ENCODE measurements around the gene PPP2R3B. TPM values are rescaled to one million over a fixed set of nuclear protein-coding genes. Genes with fewer than 3 reads are reported as not detected.
"Not testable (repeated sequence)": the region's sequence is repeated elsewhere in the genome, so short reads cannot be mapped to it uniquely, and the experiment has no call there.

The PPP2R3B gene
- total RNA-seq, 2 donors from 2014 or later: 6.8 to 14.5 TPM

- DNase-seq (ENCODE audit: low spot score) (no peak), ATAC-seq (ENCODE audit: insufficient number of reproducible peaks, low FRiP score, low read depth) (no peak)
- H3K27me3 ChIP-seq (replicated peaks; ENCODE audit: insufficient read depth): no peaks in the 10 kb centered on the region
- H3K36me3 ChIP-seq: no peaks in the 10 kb centered on the region
- H3K4me3 ChIP-seq: no peak overlapping the region
- no peaks in the 10 kb centered on the region for H3K9me3 ChIP-seq
- no peak overlapping the region for H3K27ac ChIP-seq
- no peak for TF ChIP-seq CTCF (IDR thresholded peaks at IDR 0.05)
- peaks cover 5 to 7% of the 10 kb centered on the region in 2 donors for H3K4me1 ChIP-seq (ENCODE audit: control insufficient read depth in 1 of 2, low read depth in 2 of 2)
Observed at GRCh38 chrX:378443-378842, 8.3 kb downstream of the PPP2R3B start.

GRCh38 chrX:376206-376605 is 10.5 kb downstream of the PPP2R3B start:
- not testable (repeated sequence) for H3K27me3 ChIP-seq (replicated peaks; ENCODE audit: insufficient read depth); H3K9me3 ChIP-seq; ATAC-seq (ENCODE audit: insufficient number of reproducible peaks, low FRiP score, low read depth); H3K4me3 ChIP-seq; H3K36me3 ChIP-seq; DNase-seq (ENCODE audit: low spot score); H3K27ac ChIP-seq
- peaks cover 11 to 13% of the 10 kb centered on the region in 2 donors for H3K4me1 ChIP-seq (ENCODE audit: control insufficient read depth in 1 of 2, low read depth in 2 of 2)

GRCh38 chrX:375181-376036 is 11.3 kb downstream of the PPP2R3B start:
- no peak for DNase-seq (ENCODE audit: low spot score)
- no peak for TF ChIP-seq CTCF (IDR thresholded peaks at IDR 0.05)
- no peaks in the 10 kb centered on the region for H3K27me3 ChIP-seq (replicated peaks; ENCODE audit: insufficient read depth)
- no peak for ATAC-seq (ENCODE audit: insufficient number of reproducible peaks, low FRiP score, low read depth)
- H3K27ac ChIP-seq: no peak overlapping the region
- no peaks in the 10 kb centered on the region for H3K36me3 ChIP-seq
- no peaks in the 10 kb centered on the region for H3K9me3 ChIP-seq
- H3K4me1 ChIP-seq (ENCODE audit: control insufficient read depth in 1 of 2, low read depth in 2 of 2): peaks cover 11 to 13% of the 10 kb centered on the region in 2 donors
- H3K4me3 ChIP-seq: no peak overlapping the region

- peaks cover 11 to 13% of the 10 kb centered on the region in 2 donors for H3K4me1 ChIP-seq (ENCODE audit: control insufficient read depth in 1 of 2, low read depth in 2 of 2)
- ATAC-seq (ENCODE audit: insufficient number of reproducible peaks, low FRiP score, low read depth) (no peak), DNase-seq (ENCODE audit: low spot score) (no peak)
- H3K27ac ChIP-seq: no peak overlapping the region
- peak overlapping the region; percentile 65 for H3K4me3 ChIP-seq
- H3K27me3 ChIP-seq (replicated peaks; ENCODE audit: insufficient read depth): no peaks in the 10 kb centered on the region
- H3K9me3 ChIP-seq: no peaks in the 10 kb centered on the region
- TF ChIP-seq CTCF (IDR thresholded peaks at IDR 0.05): no peak
- H3K36me3 ChIP-seq: no peaks in the 10 kb centered on the region
Observed at GRCh38 chrX:374596-374995, 12.1 kb downstream of the PPP2R3B start.

GRCh38 chrX:373641-374471 is 12.9 kb downstream of the PPP2R3B start:
- H3K9me3 ChIP-seq: no peaks in the 10 kb centered on the region
- no peak for TF ChIP-seq CTCF (IDR thresholded peaks at IDR 0.05)
- H3K36me3 ChIP-seq: no peaks in the 10 kb centered on the region
- ATAC-seq (ENCODE audit: insufficient number of reproducible peaks, low FRiP score, low read depth): no peak
- H3K27me3 ChIP-seq (replicated peaks; ENCODE audit: insufficient read depth): no peaks in the 10 kb centered on the region
- H3K27ac ChIP-seq: no peak overlapping the region
- peaks cover 11 to 13% of the 10 kb centered on the region in 2 donors for H3K4me1 ChIP-seq (ENCODE audit: control insufficient read depth in 1 of 2, low read depth in 2 of 2)
- no peak for DNase-seq (ENCODE audit: low spot score)
- H3K4me3 ChIP-seq: peak overlapping the region; percentile 65

Data from thoracic aorta (tissue), 2 donors.